ENCODE data around the gene XXYLT1. TPM values are rescaled to one million over a fixed set of nuclear protein-coding genes. Genes with fewer than 3 reads are reported as not detected.

Gene XXYLT1
- total RNA-seq, 4 donors from 2014 or later, result 9.7 to 30.1 (median 17.7) TPM

DNA sequence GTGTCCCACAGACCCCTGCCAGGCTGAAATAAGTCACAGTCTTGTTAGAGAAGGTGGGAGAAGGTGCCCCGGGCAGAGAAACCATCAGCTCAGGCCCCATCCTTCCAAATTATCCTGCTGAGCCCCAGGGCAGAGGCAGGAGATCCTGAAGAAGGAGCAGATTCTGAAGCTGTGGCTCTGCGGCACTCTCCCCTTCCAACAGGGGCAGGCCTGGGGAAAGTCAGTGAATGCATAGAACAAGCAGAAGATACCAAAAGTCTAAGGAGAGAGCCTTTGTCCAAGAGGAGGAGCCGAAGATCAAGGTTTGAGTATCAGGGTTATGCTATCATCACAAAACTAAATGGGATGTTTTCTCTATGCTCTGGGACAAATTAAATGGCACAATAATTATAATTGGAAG, 249.3 kb downstream of the XXYLT1 start:
- no peak for DNase-seq (ENCODE audit: low spot score in 2 of 2)
- 79 to 95% methylated on average over 3 of the region's 3 CpGs for WGBS, 2 donors
- no peak overlapping the region for H3K4me3 ChIP-seq (ENCODE audit: low read depth, poor library complexity, severe bottlenecking)
- TF ChIP-seq CTCF (IDR thresholded peaks at IDR 0.05) (no peak), POLR2A (IDR thresholded peaks at IDR 0.05) (no peak)
- intact Hi-C loops (cut with DNase I; ENCODE audit: low total_unique reads), result no loop called here

- intact Hi-C loops (cut with DNase I; ENCODE audit: low total_unique reads), result no loop called here
- no peak overlapping the region for H3K4me3 ChIP-seq (ENCODE audit: low read depth, poor library complexity, severe bottlenecking)
- WGBS, 2 donors, result 74 to 83% methylated on average over 1 of the region's 1 CpG
- DNase-seq (ENCODE audit: low spot score in 2 of 2), result no peak
- TF ChIP-seq POLR2A (IDR thresholded peaks at IDR 0.05), result no peak
- TF ChIP-seq CTCF (IDR thresholded peaks at IDR 0.05), result no peak
Measured at GRCh38 chr3:195020921-195021320, 250.0 kb downstream of the XXYLT1 start.

- 89 to 91% methylated on average over 4 of the region's 4 CpGs for WGBS, 2 donors
- TF ChIP-seq CTCF (IDR thresholded peaks at IDR 0.05), result no peak
- TF ChIP-seq POLR2A (IDR thresholded peaks at IDR 0.05), result no peak
- peak in 1 of 2 donors; percentile 54 for DNase-seq (ENCODE audit: low spot score in 2 of 2)
- H3K4me3 ChIP-seq (ENCODE audit: low read depth, poor library complexity, severe bottlenecking), result no peak overlapping the region
- intact Hi-C loops (cut with DNase I; ENCODE audit: low total_unique reads), result no loop called here
Measured at GRCh38 chr3:195020185-195020584, 250.8 kb downstream of the XXYLT1 start.

DNA sequence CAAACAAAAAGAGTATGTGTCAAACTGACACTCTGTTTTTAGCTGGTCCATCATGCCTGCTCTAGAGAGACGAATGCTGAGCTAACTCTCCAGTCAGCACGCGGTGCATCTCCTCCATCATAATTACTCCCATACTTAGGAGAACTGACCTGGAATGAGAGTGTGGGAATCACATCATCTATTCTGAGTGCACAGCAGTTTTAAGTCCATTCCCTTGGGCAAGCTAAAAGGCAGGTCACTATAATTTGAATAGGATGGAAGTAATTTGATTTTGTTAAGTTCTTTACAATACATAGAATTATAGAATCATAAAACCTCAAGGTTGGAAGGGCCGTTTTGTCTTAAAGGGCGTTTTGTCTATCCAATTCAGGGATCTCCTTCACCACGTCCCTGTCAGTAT, 251.6 kb downstream of the XXYLT1 start:
- intact Hi-C loops (cut with DNase I; ENCODE audit: low total_unique reads), result no loop called here
- TF ChIP-seq POLR2A (IDR thresholded peaks at IDR 0.05), result no peak
- TF ChIP-seq CTCF (IDR thresholded peaks at IDR 0.05), result no peak
- H3K4me3 ChIP-seq (ENCODE audit: low read depth, poor library complexity, severe bottlenecking), result no peak overlapping the region
- peak in 1 of 2 donors; percentile 25 for DNase-seq (ENCODE audit: low spot score in 2 of 2)
- WGBS, 2 donors, result 77 to 86% methylated on average over 6 of the region's 6 CpGs

Small RNA genes lying within 50 kb of the gene (microRNA-seq; reads per million reads assigned to microRNA genes)
- 0 reads per million in 2 donors for gene MIR3137 (ENCODE audit: borderline number of aligned reads in 1 of 2, borderline replicate concordance in 2 of 2)

Other genes with a start within 250 kb of the XXYLT1 start
- 10 to 100 TPM; 52.9 to 62.0 (median 56.2) TPM for gene ACAP2, start 171.9 kb upstream of the XXYLT1 start, total RNA-seq